Measurements from ENCODE around the gene EVA1A. TPM values are rescaled to one million over a fixed set of nuclear protein-coding genes. Genes with fewer than 3 reads are reported as not detected.
A peak's percentile ranks its signal among the peaks of the same experiment; 100 is the strongest.

The EVA1A gene
- total and polyA plus RNA-seq, 4 donors: 30.1 to 102 (median 43.5) TPM

DNA sequence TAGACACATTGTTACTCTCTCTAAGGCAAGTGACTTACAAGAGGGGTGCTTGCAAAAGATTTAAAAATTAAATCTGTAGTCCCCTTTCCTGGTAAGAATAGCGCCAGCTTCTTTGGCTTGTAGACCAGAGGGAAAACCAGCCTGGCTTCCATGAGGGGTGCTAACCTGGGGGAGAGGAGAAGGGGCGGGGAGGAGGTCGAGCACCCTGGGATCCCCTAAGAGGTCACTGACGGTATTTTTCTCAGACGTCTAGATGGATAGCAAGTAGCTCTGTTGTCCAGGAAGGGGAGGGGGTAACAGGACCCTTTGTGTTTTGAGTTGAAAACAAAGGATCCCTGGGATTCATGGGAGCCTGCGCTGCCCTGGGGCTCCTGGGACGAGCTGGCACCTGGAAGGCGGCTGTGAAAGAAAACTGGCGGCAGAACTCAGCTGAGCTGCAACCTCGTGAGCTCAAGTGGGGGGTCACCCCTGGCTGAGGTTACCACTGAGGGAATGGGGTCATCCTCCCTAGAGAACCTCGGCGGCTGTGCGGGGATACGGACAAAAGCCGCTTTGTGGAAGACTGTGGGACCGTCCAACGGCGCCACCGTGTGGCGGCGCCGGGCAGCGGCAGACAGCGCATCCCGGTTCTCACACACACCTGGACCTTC is 48.1 kb upstream of the EVA1A start:
- 13 to 15% methylated on average over 25 of the region's 25 CpGs for WGBS, 2 donors
- TF ChIP-seq, protein P1, sequence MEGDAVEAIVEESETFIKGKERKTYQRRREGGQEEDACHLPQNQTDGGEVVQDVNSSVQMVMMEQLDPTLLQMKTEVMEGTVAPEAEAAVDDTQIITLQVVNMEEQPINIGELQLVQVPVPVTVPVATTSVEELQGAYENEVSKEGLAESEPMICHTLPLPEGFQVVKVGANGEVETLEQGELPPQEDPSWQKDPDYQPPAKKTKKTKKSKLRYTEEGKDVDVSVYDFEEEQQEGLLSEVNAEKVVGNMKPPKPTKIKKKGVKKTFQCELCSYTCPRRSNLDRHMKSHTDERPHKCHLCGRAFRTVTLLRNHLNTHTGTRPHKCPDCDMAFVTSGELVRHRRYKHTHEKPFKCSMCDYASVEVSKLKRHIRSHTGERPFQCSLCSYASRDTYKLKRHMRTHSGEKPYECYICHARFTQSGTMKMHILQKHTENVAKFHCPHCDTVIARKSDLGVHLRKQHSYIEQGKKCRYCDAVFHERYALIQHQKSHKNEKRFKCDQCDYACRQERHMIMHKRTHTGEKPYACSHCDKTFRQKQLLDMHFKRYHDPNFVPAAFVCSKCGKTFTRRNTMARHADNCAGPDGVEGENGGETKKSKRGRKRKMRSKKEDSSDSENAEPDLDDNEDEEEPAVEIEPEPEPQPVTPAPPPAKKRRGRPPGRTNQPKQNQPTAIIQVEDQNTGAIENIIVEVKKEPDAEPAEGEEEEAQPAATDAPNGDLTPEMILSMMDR (IDR thresholded peaks at IDR 0.05; ENCODE audit: control extremely low read depth, extremely low read depth): peak; percentile 53
- peak; percentile 87 for ATAC-seq (ENCODE audit: insufficient read depth, low FRiP score)
- H3K36me3 ChIP-seq (ENCODE audit: control insufficient read depth in 4 of 4, insufficient read depth in 4 of 4, low read length in 4 of 4): no peaks in the 10 kb centered on the region
- no peak overlapping the region for H3K9ac ChIP-seq (ENCODE audit: insufficient read depth in 1 of 2, low read length in 2 of 2)
- no peaks in the 10 kb centered on the region for H3K27me3 ChIP-seq (ENCODE audit: control insufficient read depth in 3 of 3, insufficient read depth in 3 of 3, low read length in 2 of 3)
- H3K4me3 ChIP-seq: no peak overlapping the region
- H3K27ac ChIP-seq (ENCODE audit: low read depth in 1 of 2, low read length in 1 of 2): no peak overlapping the region
- peak; percentile 68 to 78 (median 75) for DNase-seq
- no peaks in the 10 kb centered on the region for H3K9me3 ChIP-seq (ENCODE audit: control insufficient read depth in 4 of 4, insufficient read depth in 3 of 4, low read length in 3 of 4)
- peaks cover 0 to 16% (median 0%) of the 10 kb centered on the region in 5 donors for H3K4me1 ChIP-seq (ENCODE audit: control insufficient read depth in 5 of 5, insufficient read depth in 5 of 5, low read length in 5 of 5)

DNA sequence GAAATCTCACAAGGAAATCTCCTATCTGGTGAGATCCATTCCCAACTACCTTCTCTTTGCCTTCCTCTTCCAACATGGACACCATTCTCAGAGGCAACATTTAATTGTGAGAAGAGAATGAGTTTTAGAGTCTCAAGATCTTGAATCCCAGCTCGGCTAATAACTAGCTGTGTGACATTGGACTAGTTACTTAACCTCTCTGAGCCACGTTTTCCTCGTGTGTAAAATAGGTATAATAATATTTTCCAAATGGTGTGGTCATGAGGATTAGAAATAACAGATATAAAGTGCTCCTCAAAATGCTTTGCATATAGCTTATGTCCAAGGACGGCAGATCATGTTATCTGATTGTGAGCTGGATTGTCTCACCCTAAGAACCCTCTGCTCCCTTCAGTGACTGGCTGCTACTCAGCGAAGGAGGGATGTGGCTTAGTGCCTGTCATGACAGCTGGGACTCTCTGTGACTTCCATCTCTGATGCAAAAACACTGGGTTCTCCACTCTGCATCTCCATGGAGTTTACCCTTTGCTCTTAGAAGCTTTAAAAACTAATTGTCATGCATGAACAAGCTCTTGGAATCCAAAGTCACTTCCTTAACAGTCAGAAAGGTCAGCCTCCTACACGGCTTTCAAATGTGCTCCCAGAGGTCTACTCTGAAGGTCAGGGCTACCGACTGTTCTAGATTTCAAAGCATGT is 47.4 kb upstream of the EVA1A start:
- H3K27me3 ChIP-seq (ENCODE audit: control insufficient read depth in 3 of 3, insufficient read depth in 3 of 3, low read length in 2 of 3): no peaks in the 10 kb centered on the region
- H3K4me3 ChIP-seq: no peak overlapping the region
- H3K27ac ChIP-seq (ENCODE audit: low read depth in 1 of 2, low read length in 1 of 2): no peak overlapping the region

GRCh38 chr2:75607400-75607798 is 46.7 kb upstream of the EVA1A start:
- WGBS, 2 donors: 83 to 91% methylated on average over 3 of the region's 3 CpGs
- Histone ChIP-seq H3K36me3 (ENCODE audit: control insufficient read depth in 4 of 4, insufficient read depth in 4 of 4, low read length in 4 of 4) (no peaks in the 10 kb centered on the region), H3K4me1 (ENCODE audit: control insufficient read depth in 5 of 5, insufficient read depth in 5 of 5, low read length in 5 of 5) (peaks cover 0 to 16% (median 0%) of the 10 kb centered on the region in 5 donors), H3K27ac (ENCODE audit: low read depth in 1 of 2, low read length in 1 of 2) (peak overlapping the region in 1 of 2 donors; percentile 32), H3K9ac (ENCODE audit: insufficient read depth in 1 of 2, low read length in 2 of 2) (no peak overlapping the region), H3K4me3 (no peak overlapping the region), H3K9me3 (ENCODE audit: control insufficient read depth in 4 of 4, insufficient read depth in 3 of 4, low read length in 3 of 4) (no peaks in the 10 kb centered on the region), H3K27me3 (ENCODE audit: control insufficient read depth in 3 of 3, insufficient read depth in 3 of 3, low read length in 2 of 3) (no peaks in the 10 kb centered on the region)
- ATAC-seq (ENCODE audit: insufficient read depth, low FRiP score): no peak
- TF ChIP-seq, protein P1 (IDR thresholded peaks at IDR 0.05; ENCODE audit: control extremely low read depth, extremely low read depth): no peak
- no peak for DNase-seq

More for the DNA sequence above, 47.4 kb upstream of the EVA1A start:
- Histone ChIP-seq H3K9ac (ENCODE audit: insufficient read depth in 1 of 2, low read length in 2 of 2) (no peak overlapping the region), H3K36me3 (ENCODE audit: control insufficient read depth in 4 of 4, insufficient read depth in 4 of 4, low read length in 4 of 4) (no peaks in the 10 kb centered on the region), H3K4me1 (ENCODE audit: control insufficient read depth in 5 of 5, insufficient read depth in 5 of 5, low read length in 5 of 5) (peaks cover 0 to 16% (median 0%) of the 10 kb centered on the region in 5 donors), H3K9me3 (ENCODE audit: control insufficient read depth in 4 of 4, insufficient read depth in 3 of 4, low read length in 3 of 4) (no peaks in the 10 kb centered on the region)
- WGBS, 2 donors: 61 to 65% methylated on average over 7 of the region's 7 CpGs
- DNase-seq: no peak
- TF ChIP-seq, protein P1 (IDR thresholded peaks at IDR 0.05; ENCODE audit: control extremely low read depth, extremely low read depth): no peak
- no peak for ATAC-seq (ENCODE audit: insufficient read depth, low FRiP score)
